H1 (cell line): ENCODE results near the gene ZBTB7A. TPM values are rescaled to one million over a fixed set of nuclear protein-coding genes. Genes with fewer than 3 reads are reported as not detected.

ENCODE experiments used
- CHD2 ChIP-seq: IDR thresholded peaks from 2 replicates; pipeline ENCODE4 v1.6.1; 2012; ENCODE audit warnings: low read length, improper control_type of control experiment
- CREB1 ChIP-seq: IDR thresholded peaks from 2 replicates; pipeline ENCODE4 v1.6.1; 2012; ENCODE audit warnings: inconsistent platforms
- JUND ChIP-seq: IDR thresholded peaks from 2 replicates; pipeline ENCODE4 v1.6.1; 2011; ENCODE audit warnings: mild to moderate bottlenecking, improper control_type of control experiment, low read length
- PHF8 ChIP-seq: fragments of 200-600 bp; sonication (generic); conservative IDR thresholded peaks from 2 replicates; pipeline ENCODE4 v1.7.1; 2012; ENCODE audit warnings: low read depth, mild to moderate bottlenecking, inconsistent platforms, low read length, moderate library complexity
- POLR2A ChIP-seq, 2 experiments: IDR thresholded peaks; 1 replicate in 1 of 2; 2 replicates in 1 of 2; pipeline ENCODE4 v1.6.1; 2011; ENCODE audit warnings: low read depth in 2 of 2, low read length in 2 of 2, mild to moderate bottlenecking in 2 of 2; ENCODE audit errors: control extremely low read depth in 1 of 2
- SIX5 ChIP-seq: IDR thresholded peaks from 2 replicates; pipeline ENCODE4 v1.6.1; 2011; ENCODE audit warnings: mild to moderate bottlenecking, low read depth, low read length
- SP2 ChIP-seq: IDR thresholded peaks from 2 replicates; pipeline ENCODE4 v1.6.1; 2012; ENCODE audit warnings: mild to moderate bottlenecking, low read length, inconsistent platforms
- TAF7 ChIP-seq: optimal IDR thresholded peaks from 2 replicates; pipeline ENCODE3; 2011; ENCODE audit warnings: low read depth, mild to moderate bottlenecking, inconsistent platforms, low read length, moderate library complexity, borderline replicate concordance
- polyA plus RNA-seq, 7 experiments: library from polyadenylated mRNA; depleted of rRNA in 3 of 7; stranded (reverse) in 5 of 7; unstranded in 2 of 7; fragments of >200 nt in 5 of 7; fragments of 200-250 nt in 2 of 7; gene quantifications; 1 replicate in 5 of 7; 2 replicates in 1 of 7; 4 replicates in 1 of 7; pipeline versions ENCODE4 v1.2.1 to v1.2.3, GENCODE V29; 2011 to 2013; ENCODE audit warnings: missing spikeins in 2 of 7, mixed read lengths in 2 of 7
- total RNA-seq: library from RNA; stranded (reverse); fragmentation: NEBNext Ultra II Directional; extraction: Animal tissue kit (Norgen Biotek cat#: 25700); gene quantifications from 2 replicates; pipeline ENCODE4 v1.2.1, GENCODE V29; 2021

Gene ZBTB7A
- total and polyA plus RNA-seq, 2 of the 8 experiments (the other 6 are each of a cell fraction or from before 2014, with no cell fraction given): 5.6 to 17.8 TPM

GRCh38 chr19:4065430-4066175, 1.1 kb downstream of the ZBTB7A start (continued):
- TF ChIP-seq SP2 (peak; percentile 21; the same call in 1 of the 2 replicates), POLR2A (IDR thresholded peaks at IDR 0.05; ENCODE audit: control extremely low read depth in 1 of 2, low read depth in 2 of 2, low read length in 2 of 2) (no peak), SIX5 (peak; percentile 70), PHF8 (0 out of 2 replicates have a peak, but pooled peaks have one; percentile 8), CREB1 (peak; percentile 49; the same call in 1 of the 2 replicates), CHD2 (peak; percentile 70), JUND (no peak), TAF7 (no peak)
